NOMO-1 (cell line): ENCODE results near the gene GNS.
A peak's percentile ranks its signal among the peaks of the same experiment; 100 is the strongest.
"Not testable (repeated sequence)": the region's sequence is repeated elsewhere in the genome, so short reads cannot be mapped to it uniquely, and the experiment has no call there.

ENCODE experiments used
- DNase-seq, 2 experiments: peaks; one replicate each; lab custom pipeline; 2025; ENCODE audit not compliant: unreplicated experiment in 2 of 2; lab: John Stamatoyannopoulos, UW

Gene GNS

GRCh38 chr12:64780132-64780530 lies 20.9 kb upstream of the GNS start:
- no peak for DNase-seq

- no peak for DNase-seq
Observed at GRCh38 chr12:64779354-64779974, 20.3 kb upstream of the GNS start.

- not testable (repeated sequence) for DNase-seq
Observed at GRCh38 chr12:64775147-64775736, 16.0 kb upstream of the GNS start.

- DNase-seq = no peak
Observed at GRCh38 chr12:64773386-64773785, 14.2 kb upstream of the GNS start.

- no peak for DNase-seq
Observed at GRCh38 chr12:64767495-64767894, 8.3 kb upstream of the GNS start.

GRCh38 chr12:64760808-64761573 lies 1.8 kb upstream of the GNS start:
- peak; percentile 76 to 83 for DNase-seq

GRCh38 chr12:64757771-64758170 lies 1.4 kb downstream of the GNS start:
- peak; percentile 34 to 68 for DNase-seq

GRCh38 chr12:64756376-64756775 lies 2.8 kb downstream of the GNS start:
- DNase-seq = no peak

GRCh38 chr12:64753427-64753826 lies 5.8 kb downstream of the GNS start:
- DNase-seq = no peak

- no peak for DNase-seq
Observed at GRCh38 chr12:64752833-64753238, 6.4 kb downstream of the GNS start.

- DNase-seq = no peak
Observed at GRCh38 chr12:64752032-64752431, 7.2 kb downstream of the GNS start.

GRCh38 chr12:64749461-64750200 lies 9.6 kb downstream of the GNS start:
- peak; percentile 68 to 79 for DNase-seq

- DNase-seq = no peak
Observed at GRCh38 chr12:64747695-64748094, 11.5 kb downstream of the GNS start.

- DNase-seq = no peak
Observed at GRCh38 chr12:64746663-64747062, 12.5 kb downstream of the GNS start.

GRCh38 chr12:64745980-64746379 lies 13.2 kb downstream of the GNS start:
- DNase-seq = no peak

- DNase-seq = no peak
Observed at GRCh38 chr12:64745259-64745807, 13.9 kb downstream of the GNS start.

GRCh38 chr12:64744422-64745258 lies 14.6 kb downstream of the GNS start:
- DNase-seq = no peak

GRCh38 chr12:64743206-64743605 lies 16.0 kb downstream of the GNS start:
- no peak for DNase-seq

- DNase-seq = no peak
Observed at GRCh38 chr12:64742416-64742815, 16.8 kb downstream of the GNS start.

GRCh38 chr12:64740646-64741045 lies 18.6 kb downstream of the GNS start:
- DNase-seq = peak in 1 of 2 experiments; percentile 49
